H1 (cell line): Measurements from ENCODE around the gene GH1. TPM values are rescaled to one million over a fixed set of nuclear protein-coding genes. Genes with fewer than 3 reads are reported as not detected.
"Not testable (repeated sequence)": the region's sequence is repeated elsewhere in the genome, so short reads cannot be mapped to it uniquely, and the experiment has no call there.

Experiments used
- CTCF ChIA-PET: fragments of 300-600 bp; sonication (Branson Sonifier 250); formaldehyde crosslinking; loops from one replicate; lab custom pipeline; 2021; ENCODE audit not compliant: partially characterized antibody; lab: Charles Lee
- POLR2A ChIA-PET: fragments of 300-600 bp; sonication (Branson Sonifier 250); formaldehyde crosslinking; loops from one replicate; lab custom pipeline; 2021; ENCODE audit warnings: inconsistent platforms; ENCODE audit not compliant: partially characterized antibody; lab: Charles Lee
- DNase-seq, 2 experiments: peaks; one replicate each; pipeline versions ENCODE4 v3.0.0 to v3.0.0-alpha.2; 2010 to 2022; ENCODE audit warnings: low spot score in 2 of 2, low read depth in 1 of 2, mixed read lengths in 1 of 2
- FAIRE-seq: peaks from 2 replicates; lab custom pipeline; 2011; peaks lifted over from hg19 to GRCh38; lab: Jason Lieb, UNC
- H2AFZ ChIP-seq: 2 replicates; pipeline ENCODE4 v1.8.1; 2012; ENCODE audit warnings: low read length, inconsistent platforms
- H2AK5ac ChIP-seq: 2 replicates; pipeline ENCODE4 v1.6.1; 2013; ENCODE audit warnings: low read depth, low read length
- H2BK120ac ChIP-seq: replicated peaks from 2 replicates; pipeline ENCODE3; 2013; ENCODE audit warnings: low read depth, low read length, inconsistent platforms
- H2BK12ac ChIP-seq: 2 replicates; pipeline ENCODE4 v1.6.1; 2013; ENCODE audit warnings: low read depth, low read length
- H2BK15ac ChIP-seq: 2 replicates; pipeline ENCODE4 v1.6.1; 2013; ENCODE audit warnings: low read length
- H2BK20ac ChIP-seq: 2 replicates; pipeline ENCODE4 v1.6.1; 2013; ENCODE audit warnings: low read length
- H2BK5ac ChIP-seq: 2 replicates; pipeline ENCODE4 v1.6.1; 2013; ENCODE audit warnings: low read depth, low read length
- H3K14ac ChIP-seq: 2 replicates; pipeline ENCODE4 v1.6.1; 2013; ENCODE audit warnings: inconsistent platforms; ENCODE audit not compliant: insufficient read length
- H3K18ac ChIP-seq: 2 replicates; pipeline ENCODE4 v1.6.1; 2013; ENCODE audit warnings: low read length; ENCODE audit errors: extremely low read depth
- H3K23ac ChIP-seq: 2 replicates; pipeline ENCODE4 v1.6.1; 2013; ENCODE audit warnings: inconsistent platforms; ENCODE audit not compliant: insufficient read length
- H3K23me2 ChIP-seq: 2 replicates; pipeline ENCODE4 v1.6.1; 2013; ENCODE audit warnings: low read depth, low read length
- H3K27ac ChIP-seq: 2 replicates; pipeline ENCODE4 v1.6.1; 2011; ENCODE audit warnings: low read depth, low read length, inconsistent platforms
- H3K27me3 ChIP-seq, 4 experiments: replicated peaks in 1 of 4; 1 replicate in 1 of 4; 2 replicates in 3 of 4; pipeline versions ENCODE4 v1.6.1 to v1.8.1; 2011 to 2013; ENCODE audit warnings: low read length in 3 of 4, mild to moderate bottlenecking in 3 of 4, inconsistent platforms in 2 of 4, mixed read lengths in 2 of 4, moderate library complexity in 1 of 4; ENCODE audit not compliant: control insufficient read depth in 3 of 4, insufficient read depth in 3 of 4; ENCODE audit errors: extremely low read depth in 1 of 4
- H3K36me3 ChIP-seq, 4 experiments: 2 replicates each; pipeline versions ENCODE4 v1.6.1 to v1.8.1; 2011 to 2013; ENCODE audit warnings: mild to moderate bottlenecking in 4 of 4, low read length in 3 of 4, moderate library complexity in 2 of 4, control low read depth in 1 of 4, inconsistent platforms in 1 of 4; ENCODE audit not compliant: insufficient read depth in 4 of 4, control insufficient read depth in 2 of 4
- H3K4ac ChIP-seq: replicated peaks from 2 replicates; pipeline ENCODE3; 2013; ENCODE audit warnings: low read length, low read depth, mixed read lengths, inconsistent platforms; ENCODE audit not compliant: insufficient read length
- H3K4me1 ChIP-seq, 4 experiments: replicated peaks in 1 of 4; 1 replicate in 1 of 4; 2 replicates in 3 of 4; pipeline versions ENCODE4 v1.6.1 to v1.8.1; 2011 to 2013; ENCODE audit warnings: low read length in 3 of 4, inconsistent platforms in 2 of 4, mixed read lengths in 1 of 4; ENCODE audit not compliant: insufficient read depth in 4 of 4, control insufficient read depth in 3 of 4
- H3K4me2 ChIP-seq, 2 experiments: 2 replicates each; pipeline versions ENCODE4 v1.6.1 to v1.8.1; 2011 to 2013; ENCODE audit warnings: low read depth in 2 of 2, low read length in 2 of 2, control low read depth in 1 of 2, inconsistent platforms in 1 of 2, mild to moderate bottlenecking in 1 of 2; ENCODE audit not compliant: insufficient read depth in 1 of 2
- H3K4me3 ChIP-seq, 4 experiments: fragments of 200-600, 300-600 bp in 1 of 4; sonication (generic), shearing (Covaris generic), sonication (Bioruptor Twin) in 1 of 4; 2 replicates each; pipeline versions ENCODE4 v1.5.1 to v1.8.1; 2011 to 2016; ENCODE audit warnings: low read length in 4 of 4, low read depth in 3 of 4, control low read depth in 2 of 4, inconsistent platforms in 2 of 4, mild to moderate bottlenecking in 2 of 4, mixed read lengths in 1 of 4, moderate library complexity in 1 of 4; ENCODE audit not compliant: insufficient read depth in 2 of 4; ENCODE audit errors: extremely low read depth in 1 of 4
- H3K56ac ChIP-seq: replicated peaks from 2 replicates; pipeline ENCODE3; 2013; ENCODE audit warnings: low read depth, mild to moderate bottlenecking, mixed read lengths, low read length, inconsistent platforms; ENCODE audit not compliant: insufficient read length
- H3K79me1 ChIP-seq: 2 replicates; pipeline ENCODE4 v1.6.1; 2013; ENCODE audit warnings: low read depth, low read length, control low read depth
- H3K79me2 ChIP-seq, 2 experiments: 2 replicates each; pipeline versions ENCODE4 v1.6.1 to v1.8.1; 2012 to 2013; ENCODE audit warnings: low read length in 2 of 2, mild to moderate bottlenecking in 2 of 2, inconsistent platforms in 1 of 2; ENCODE audit not compliant: insufficient read depth in 2 of 2, control insufficient read depth in 1 of 2
- H3K9ac ChIP-seq, 4 experiments: replicated peaks in 1 of 4; 1 replicate in 1 of 4; 2 replicates in 3 of 4; pipeline versions ENCODE4 v1.6.1 to v1.8.1; 2011 to 2013; ENCODE audit warnings: low read depth in 3 of 4, low read length in 3 of 4, control low read depth in 2 of 4, mild to moderate bottlenecking in 2 of 4, moderate library complexity in 2 of 4, inconsistent platforms in 1 of 4; ENCODE audit errors: extremely low read depth in 1 of 4
- H3K9me3 ChIP-seq, 2 experiments: 2 replicates each; pipeline versions ENCODE4 v1.6.1 to v1.8.1; 2012 to 2013; ENCODE audit warnings: mild to moderate bottlenecking in 2 of 2, moderate library complexity in 2 of 2, control low read depth in 1 of 2, inconsistent platforms in 1 of 2, low read depth in 1 of 2, low read length in 1 of 2, mixed read lengths in 1 of 2; ENCODE audit not compliant: insufficient read depth in 2 of 2
- H4K20me1 ChIP-seq, 2 experiments: replicated peaks in 1 of 2; 2 replicates each; pipeline versions ENCODE3 to v1.8.1; 2011 to 2013; ENCODE audit warnings: inconsistent platforms in 2 of 2, low read length in 2 of 2, mild to moderate bottlenecking in 1 of 2; ENCODE audit not compliant: insufficient read depth in 2 of 2, control insufficient read depth in 1 of 2
- H4K5ac ChIP-seq: 2 replicates; pipeline ENCODE4 v1.6.1; 2013; ENCODE audit warnings: low read length, low read depth, mixed read lengths, inconsistent platforms; ENCODE audit not compliant: insufficient read length
- H4K8ac ChIP-seq: 2 replicates; pipeline ENCODE4 v1.8.0; 2013; ENCODE audit warnings: mild to moderate bottlenecking, moderate library complexity, low read length, inconsistent platforms; ENCODE audit not compliant: insufficient read depth; ENCODE audit errors: extremely low read depth
- H4K91ac ChIP-seq: replicated peaks from 2 replicates; pipeline ENCODE3; 2013; ENCODE audit warnings: low read length, mixed read lengths, inconsistent platforms; ENCODE audit not compliant: insufficient read length
- WGBS, 2 experiments: shearing (Covaris generic) in 1 of 2; methylation state at CpG; one replicate each; pipeline versions ENCODE4 v1.1.6 to v1.1.7; 2013 to 2015; ENCODE audit warnings: low lambda C conversion rate in 2 of 2, mixed read lengths in 2 of 2, inconsistent platforms in 1 of 2, low coverage in 1 of 2, missing lambda C conversion rate in 1 of 2; ENCODE audit not compliant: insufficient replicate concordance in 2 of 2, insufficient coverage in 1 of 2, insufficient read length in 1 of 2; ENCODE audit errors: extremely low coverage in 1 of 2, missing lambda C conversion rate in 1 of 2; 5-methylcytosine and 5-hydroxymethylcytosine counted together
- polyA plus RNA-seq, 7 experiments: library from polyadenylated mRNA; depleted of rRNA in 3 of 7; stranded (reverse) in 5 of 7; unstranded in 2 of 7; fragments of >200 nt in 5 of 7; fragments of 200-250 nt in 2 of 7; gene quantifications; 1 replicate in 5 of 7; 2 replicates in 1 of 7; 4 replicates in 1 of 7; pipeline versions ENCODE4 v1.2.1 to v1.2.3, GENCODE V29; 2011 to 2013; ENCODE audit warnings: missing spikeins in 2 of 7, mixed read lengths in 2 of 7
- total RNA-seq: library from RNA; stranded (reverse); fragmentation: NEBNext Ultra II Directional; extraction: Animal tissue kit (Norgen Biotek cat#: 25700); gene quantifications from 2 replicates; pipeline ENCODE4 v1.2.1, GENCODE V29; 2021

The GH1 gene
- total and polyA plus RNA-seq, 2 of the 8 experiments (the other 6 are each of a cell fraction or from before 2014, with no cell fraction given), result 0.41 TPM; not detected in 1

GRCh38 chr17:63885119-63885518 is 33.5 kb downstream of the GH1 start:
- H2BK12ac ChIP-seq, H3K79me1 ChIP-seq, H2BK20ac ChIP-seq, H3K56ac ChIP-seq, H3K27ac ChIP-seq, H3K9me3 ChIP-seq, H2BK15ac ChIP-seq, H3K4me3 ChIP-seq, H3K18ac ChIP-seq, H2AFZ ChIP-seq, H3K79me2 ChIP-seq, H3K27me3 ChIP-seq, H3K23ac ChIP-seq, H3K4me2 ChIP-seq, FAIRE-seq, DNase-seq, H4K5ac ChIP-seq, H4K8ac ChIP-seq, H4K91ac ChIP-seq, H3K9ac ChIP-seq, H3K36me3 ChIP-seq, H3K23me2 ChIP-seq, H2BK120ac ChIP-seq, H3K14ac ChIP-seq, H3K4ac ChIP-seq, H4K20me1 ChIP-seq, POLR2A ChIA-PET, H2AK5ac ChIP-seq, H2BK5ac ChIP-seq: not testable (repeated sequence)
- 89% methylated on average over 11 of the region's 11 CpGs; no CpG with 5 or more reads in 1 of the 2 experiments for WGBS, 2 experiments
- CTCF ChIA-PET, result interaction anchor here (0.6 to 1.4 kb wide), 3 partner anchors 85 to 131 kb away, joined by 3 read pairs; no protein-coding TSS in a partner anchor
- peaks cover 3 to 15% (median 8%) of the 10 kb centered on the region in 4 experiments for H3K4me1 ChIP-seq

- not testable (repeated sequence) for H3K18ac ChIP-seq, H4K20me1 ChIP-seq, DNase-seq, H4K8ac ChIP-seq, H3K4me3 ChIP-seq, H3K9ac ChIP-seq, H3K36me3 ChIP-seq, H3K56ac ChIP-seq, H3K4ac ChIP-seq, H3K27me3 ChIP-seq, H3K79me2 ChIP-seq, H3K23ac ChIP-seq, H3K14ac ChIP-seq, H3K79me1 ChIP-seq, H3K9me3 ChIP-seq, H2AFZ ChIP-seq, H2BK12ac ChIP-seq, H2BK5ac ChIP-seq, H3K23me2 ChIP-seq, H4K5ac ChIP-seq, FAIRE-seq, H2BK15ac ChIP-seq, H2BK120ac ChIP-seq, H3K4me2 ChIP-seq, H2AK5ac ChIP-seq, H4K91ac ChIP-seq, H3K27ac ChIP-seq
- H2BK20ac ChIP-seq, result 0 out of 2 replicates have a peak overlapping the region, but pooled peaks have one; percentile 72
- POLR2A ChIA-PET, result interaction anchor here (0.5 to 0.7 kb wide), 2 partner anchors 8 to 42 kb away, joined by 3 to 4 read pairs; no protein-coding TSS in a partner anchor
- peaks cover 3 to 15% (median 8%) of the 10 kb centered on the region in 4 experiments for H3K4me1 ChIP-seq
- CTCF ChIA-PET, result interaction anchor here (0.5 to 4.5 kb wide), 20 partner anchors 8 to 744 kb away, joined by 3 to 66 read pairs (median 5); partner anchors contain the start of genes CSHL1 and GH1
- WGBS, 2 experiments, result 81% methylated on average over 9 of the region's 9 CpGs; no CpG with 5 or more reads in 1 of the 2 experiments
Observed at GRCh38 chr17:63882626-63883126, 36.0 kb downstream of the GH1 start.
